Stimulated activated CD4-positive, alpha-beta T cell treated with anti-CD3 and anti-CD28 coated beads, Interleukin-4, amount 100 ng/mL, for 4 hours (primary cell): Measurements from ENCODE around the gene MGAT5B.
"Not testable (repeated sequence)": the region's sequence is repeated elsewhere in the genome, so short reads cannot be mapped to it uniquely, and the experiment has no call there.

ENCODE experiments used
- DNase-seq, 2 experiments: peaks; one replicate each; pipeline ENCODE4 v3.0.0-alpha.2; 2020

The MGAT5B gene

DNA sequence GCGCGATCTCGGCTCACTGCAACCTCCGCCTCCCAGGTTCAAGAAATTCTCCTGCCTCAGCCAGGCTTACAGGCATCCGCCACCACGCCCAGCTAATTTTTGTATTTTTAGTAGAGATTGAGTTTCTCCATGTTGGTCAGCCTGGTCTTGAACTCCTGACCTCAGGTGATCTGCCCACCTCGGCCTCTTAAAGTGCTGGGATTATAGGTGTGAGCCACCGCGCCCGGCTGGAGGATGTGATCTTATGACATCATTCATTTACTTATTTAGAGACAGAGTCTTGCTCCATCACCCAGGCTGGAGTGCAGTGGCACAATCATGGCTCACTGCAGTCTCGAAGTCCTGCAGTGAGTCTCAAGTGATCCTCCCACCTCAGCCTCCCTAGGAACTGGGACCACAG is 19.0 kb upstream of the MGAT5B start:
- not testable (repeated sequence) for DNase-seq

DNA sequence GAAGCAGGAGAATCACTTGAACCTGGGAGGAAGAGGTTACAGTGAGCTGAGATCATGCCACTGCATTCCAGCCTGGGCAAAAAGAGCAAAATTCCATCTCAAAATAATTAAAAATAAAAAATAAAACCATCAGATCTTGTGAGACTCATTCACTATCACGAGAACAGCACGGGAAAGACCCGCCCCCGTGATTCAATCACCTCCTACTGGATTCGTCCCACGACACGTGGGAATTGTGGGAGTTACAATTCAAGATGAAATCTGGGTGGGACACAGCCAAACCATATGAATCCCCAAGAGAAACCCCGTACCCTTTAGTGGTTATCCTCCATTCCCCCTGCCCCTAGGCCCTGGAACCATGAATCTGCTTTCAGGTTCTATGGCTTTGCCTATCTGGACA is 15.4 kb upstream of the MGAT5B start:
- no peak for DNase-seq

- DNase-seq = no peak
Measured at GRCh38 chr17:76855105-76855504, 13.1 kb upstream of the MGAT5B start.

GRCh38 chr17:76862079-76862478 is 6.1 kb upstream of the MGAT5B start:
- DNase-seq = no peak

GRCh38 chr17:76862494-76862893 is 5.7 kb upstream of the MGAT5B start:
- DNase-seq = no peak

DNA sequence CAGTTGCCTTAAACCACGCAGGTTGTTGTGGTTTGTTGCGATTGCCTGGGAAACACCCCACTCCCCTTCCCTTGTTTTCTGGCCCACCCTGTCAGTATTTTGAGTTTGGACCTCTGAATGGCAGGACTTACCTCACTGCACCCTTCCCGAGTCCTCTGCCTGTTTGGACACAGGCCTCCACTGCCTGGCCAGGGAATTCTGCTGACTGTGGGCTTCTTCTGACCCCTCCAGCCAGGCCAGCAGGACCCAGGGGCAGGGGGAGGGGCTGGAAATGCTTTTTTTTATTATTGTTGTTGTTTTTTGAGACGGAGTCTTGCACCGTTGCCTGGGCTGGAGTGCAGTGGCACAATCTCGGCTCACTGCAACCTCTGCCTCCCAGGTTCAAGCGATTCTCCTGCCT is 4.2 kb upstream of the MGAT5B start:
- no peak for DNase-seq

GRCh38 chr17:76865174-76865573 is 3.0 kb upstream of the MGAT5B start:
- no peak for DNase-seq

- DNase-seq = no peak
Measured at GRCh38 chr17:76866203-76866602, 2.0 kb upstream of the MGAT5B start.

DNA sequence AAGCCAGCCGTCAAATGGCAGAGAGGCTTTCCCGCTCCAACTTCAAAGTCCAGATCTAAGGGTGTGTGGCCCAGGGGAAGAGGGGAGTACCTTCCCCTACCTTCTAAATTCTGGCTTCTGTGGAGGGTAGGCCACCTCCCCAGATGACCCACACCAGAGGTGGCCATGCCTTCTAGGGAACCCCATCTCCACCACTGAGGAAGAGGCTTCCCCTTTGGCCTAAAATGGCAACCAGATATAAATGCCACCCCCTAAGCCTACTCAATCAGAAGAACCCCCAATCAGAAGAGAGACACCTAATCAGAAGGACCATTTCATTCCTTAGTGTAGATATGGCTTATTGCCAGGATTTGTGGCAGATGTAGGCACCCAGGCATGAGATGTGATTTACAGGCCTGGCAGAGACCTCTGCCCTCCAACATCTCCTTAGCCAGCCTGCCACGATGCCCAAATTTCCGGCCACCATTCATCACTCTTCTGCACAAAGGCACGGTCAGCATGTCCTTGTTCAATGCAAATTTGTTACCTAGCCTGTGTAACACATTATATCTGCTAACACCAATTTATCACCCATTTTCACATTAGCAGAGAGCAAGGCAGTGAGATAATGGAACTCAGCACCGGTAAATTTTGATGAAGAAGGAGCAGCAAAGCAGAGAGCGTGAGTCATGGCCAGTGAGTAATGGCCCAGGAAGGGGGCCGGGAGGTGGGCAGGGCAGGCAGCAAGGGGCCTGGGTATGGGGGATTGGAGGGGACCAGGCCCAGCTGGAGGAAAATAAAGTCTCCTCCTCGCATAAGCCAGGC is 1.2 kb upstream of the MGAT5B start:
- DNase-seq = no peak

DNA sequence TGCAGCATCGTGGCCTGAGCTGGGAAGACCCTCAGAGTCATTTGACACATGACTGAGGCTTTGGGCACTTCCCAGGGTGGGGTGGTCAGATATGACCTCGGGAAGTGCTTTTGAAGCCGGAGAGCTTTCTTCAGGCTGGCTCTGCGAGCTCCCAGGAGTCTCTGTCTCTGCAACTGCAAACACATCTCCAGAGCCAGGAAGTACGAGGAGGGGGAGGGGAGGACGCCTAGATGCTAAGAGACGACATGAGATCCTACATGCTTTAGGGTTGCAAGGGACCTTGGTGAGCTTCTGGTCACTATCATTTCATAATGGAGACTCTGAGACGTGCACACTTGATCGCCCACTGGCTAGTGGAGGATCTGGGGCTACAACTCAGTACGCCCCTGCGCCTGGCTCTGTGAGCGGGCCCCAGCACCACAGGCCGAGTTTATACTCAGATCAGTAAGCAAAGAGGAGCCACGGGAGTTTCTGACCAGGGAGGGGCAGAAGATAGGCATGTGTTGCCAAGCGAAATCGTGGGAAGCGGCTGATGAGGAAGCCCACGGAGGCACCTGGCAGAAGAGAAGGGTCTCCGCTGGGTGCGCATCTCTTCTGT is 527 bp upstream of the MGAT5B start:
- DNase-seq = no peak

GRCh38 chr17:76868669-76869495 is 678 bp downstream of the MGAT5B start:
- DNase-seq = no peak

GRCh38 chr17:76869496-76870376 is 1.5 kb downstream of the MGAT5B start:
- DNase-seq = peak in 1 of 2 experiments; percentile 11

DNA sequence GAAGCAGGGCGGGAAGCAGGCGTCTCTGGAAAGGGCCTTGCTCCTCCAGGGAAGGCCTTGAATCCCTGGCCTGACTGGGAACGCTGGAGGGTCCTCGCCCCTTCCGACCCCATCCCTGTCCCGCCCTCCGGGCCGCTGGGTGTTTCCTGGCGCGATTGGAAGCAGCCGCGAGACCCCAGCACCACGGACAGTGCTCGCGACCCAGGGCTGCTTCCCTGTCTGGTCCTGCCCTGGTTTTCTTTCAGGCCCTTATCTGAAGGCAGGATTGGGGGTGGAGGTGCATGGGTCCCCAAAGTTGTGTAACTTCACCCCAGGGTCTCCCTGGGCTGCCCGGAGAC is 2.1 kb downstream of the MGAT5B start:
- no peak for DNase-seq

DNA sequence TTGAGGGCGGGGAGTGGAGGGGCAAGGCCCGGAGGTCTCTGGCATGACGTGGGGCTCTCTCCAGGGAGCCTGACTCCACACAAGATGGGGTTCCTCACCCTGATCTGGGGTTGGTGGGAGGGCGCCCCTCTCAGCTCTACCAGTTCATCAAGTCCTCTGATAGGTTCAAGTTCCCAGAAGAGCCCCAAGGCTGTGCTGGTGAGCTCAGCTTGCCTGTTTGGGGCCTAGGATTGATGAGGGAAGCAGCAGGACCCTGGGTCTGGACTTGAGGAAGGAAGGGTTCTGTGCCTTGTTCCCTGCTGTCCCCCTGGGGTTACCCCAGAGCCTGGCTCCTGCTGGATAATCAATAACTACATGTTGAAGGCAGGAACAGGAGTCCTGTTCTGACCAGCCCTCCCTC is 3.5 kb downstream of the MGAT5B start:
- no peak for DNase-seq

GRCh38 chr17:76872221-76872873 is 4.1 kb downstream of the MGAT5B start:
- DNase-seq = no peak

DNA sequence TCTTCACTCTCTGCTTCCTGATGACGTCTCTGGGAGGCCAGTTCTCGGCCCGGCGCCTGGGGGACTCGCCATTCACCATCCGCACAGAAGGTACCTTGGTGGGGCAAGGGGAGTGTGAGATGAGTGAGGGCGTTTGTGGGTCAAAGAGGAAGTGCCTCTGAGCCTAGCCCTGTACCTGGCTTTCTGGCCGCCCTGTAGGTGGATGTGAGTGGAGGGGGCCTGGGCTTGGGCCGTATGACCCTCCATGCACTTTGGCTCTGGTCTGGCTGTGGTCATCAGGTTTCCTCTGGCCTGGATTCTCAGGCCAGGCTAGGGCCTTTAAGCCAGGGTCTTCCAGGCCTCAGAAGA is 4.6 kb downstream of the MGAT5B start:
- no peak for DNase-seq

- no peak for DNase-seq
Measured at GRCh38 chr17:76873856-76874255, 5.7 kb downstream of the MGAT5B start.

DNA sequence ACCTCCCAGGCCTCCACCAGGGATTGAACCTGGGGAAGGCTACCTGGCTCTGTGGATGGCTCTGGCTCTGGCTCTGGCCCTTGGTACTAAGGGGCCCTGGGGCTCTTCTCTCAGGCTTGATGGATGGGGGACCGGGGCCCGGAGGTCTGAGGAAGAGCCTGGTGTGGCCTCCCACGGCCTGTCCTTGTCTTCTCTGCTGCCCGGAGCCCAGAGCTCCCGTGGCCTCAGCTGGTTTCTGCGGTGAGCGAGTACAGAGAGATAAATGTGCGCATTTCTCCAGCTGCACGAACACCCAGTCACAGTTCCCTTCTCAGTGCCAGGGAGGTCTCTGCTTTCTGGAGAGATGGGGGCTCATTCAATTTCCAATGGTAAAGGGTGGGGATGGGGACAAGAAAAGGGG is 9.2 kb downstream of the MGAT5B start:
- no peak for DNase-seq

- DNase-seq = no peak
Measured at GRCh38 chr17:76878568-76878967, 10.4 kb downstream of the MGAT5B start.

DNA sequence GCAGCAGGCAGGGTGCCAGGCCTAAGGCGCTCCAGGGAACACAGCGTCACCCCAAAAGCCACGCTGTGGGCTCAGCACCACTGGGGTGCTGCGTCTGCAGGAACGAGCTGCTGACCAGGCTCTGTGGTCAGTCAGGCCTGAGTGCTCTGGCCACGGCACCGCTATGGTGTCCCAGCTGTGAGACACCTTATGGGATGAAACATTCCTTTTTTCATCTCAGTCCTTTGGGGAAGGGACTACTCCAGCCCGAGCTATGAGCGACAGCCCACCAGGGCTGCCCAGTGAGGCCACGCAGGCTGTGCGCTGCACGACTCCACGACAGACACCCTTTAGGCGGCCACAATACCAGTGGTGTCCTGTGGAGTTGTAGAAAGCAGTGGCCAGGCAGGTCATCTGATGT is 11.1 kb downstream of the MGAT5B start:
- DNase-seq = no peak

DNA sequence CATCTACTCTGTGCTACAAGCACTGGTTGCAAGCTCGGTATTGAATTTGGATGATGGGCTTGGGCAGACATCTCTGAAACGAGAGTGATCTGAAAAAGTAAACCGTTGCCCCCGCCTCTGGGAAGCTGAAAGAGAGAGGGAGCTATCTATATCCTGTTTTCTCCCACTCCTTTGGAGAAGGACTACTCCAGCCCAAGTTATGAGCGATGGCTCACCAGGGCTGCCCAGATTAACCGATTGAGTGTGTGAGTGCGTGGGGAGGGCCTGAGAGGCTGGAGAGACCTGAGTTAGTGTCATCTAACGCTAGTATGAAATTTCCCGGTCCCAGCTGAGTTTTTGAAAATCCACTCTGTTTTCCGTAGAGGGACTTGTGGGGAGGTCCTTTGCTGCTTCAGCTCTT is 11.5 kb downstream of the MGAT5B start:
- DNase-seq = no peak

DNA sequence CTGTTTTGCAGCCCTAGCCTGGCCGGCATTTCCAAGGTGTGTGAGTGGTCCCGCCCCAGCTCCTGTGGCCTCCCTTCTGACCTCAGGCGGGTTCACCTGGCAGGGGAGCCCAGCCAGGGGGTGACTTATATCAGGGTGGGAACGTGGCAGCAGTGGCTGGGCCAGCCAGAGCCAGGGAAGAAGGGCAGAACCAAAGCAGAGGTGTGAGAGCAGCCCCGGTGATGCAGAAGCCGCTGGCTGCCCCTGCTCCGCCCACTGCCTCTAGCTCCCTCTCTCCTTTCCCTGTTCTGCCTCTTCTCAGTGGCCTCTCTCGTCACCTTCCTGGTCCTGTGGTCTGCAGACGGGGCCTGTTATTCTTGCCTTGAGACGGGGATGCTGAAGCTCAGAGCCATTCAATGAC is 12.1 kb downstream of the MGAT5B start:
- no peak for DNase-seq

DNA sequence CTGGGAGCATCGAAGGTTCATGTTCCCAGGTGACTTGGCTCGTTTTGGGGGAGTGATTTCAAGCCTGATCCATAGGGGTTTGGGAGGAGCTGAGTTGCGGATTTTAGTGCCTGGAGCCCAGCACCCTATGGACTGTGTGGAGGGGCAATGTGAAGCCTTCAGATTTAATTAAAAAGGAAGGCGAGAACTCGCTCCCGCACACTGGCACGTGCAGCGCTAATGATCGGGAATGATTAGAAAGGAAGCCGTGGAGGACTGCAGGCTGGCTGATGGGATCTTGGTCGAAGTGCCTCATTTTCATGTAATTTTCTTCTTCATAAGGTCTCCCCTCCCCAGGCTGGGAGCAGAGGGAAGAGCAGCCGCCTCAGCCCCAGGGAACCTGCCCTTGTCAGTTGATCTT is 12.8 kb downstream of the MGAT5B start:
- DNase-seq = no peak
